GM12878 (cell line): ENCODE data around the gene SMIM35. TPM values are rescaled to one million over a fixed set of nuclear protein-coding genes. Genes with fewer than 3 reads are reported as not detected.

Experiments used
- ATAC-seq: fragments of 200-7000 bp; cut with Tn5 transposase; 3 replicates; pipeline ENCODE4 v1.9.1; 2020; ENCODE audit warnings: mild to moderate bottlenecking, moderate library complexity
- BruUV-seq: library from RNA; stranded (reverse); fragments of 400-500 nt; replicated peaks from 2 replicates; lab custom pipeline; 2021; lab: Mats Ljungman, UMichigan
- CTCF ChIA-PET: fragments of 300-600 bp; sonication (Branson Sonifier 250); formaldehyde crosslinking; extraction: SDS; loops from one replicate; lab custom pipeline; 2021; ENCODE audit warnings: inconsistent platforms; lab: Yijun Ruan, JAX
- POLR2A ChIA-PET: fragments of 350-600 bp; formaldehyde crosslinking; extraction: SDS; loops from one replicate; lab custom pipeline; 2021; ENCODE audit warnings: inconsistent platforms; lab: Charles Lee
- RAD21 ChIA-PET: fragments of 300-600 bp; sonication (Branson Sonifier 250); formaldehyde crosslinking; loops from one replicate; lab custom pipeline; 2023; ENCODE audit warnings: antibody characterized with exemption; ENCODE audit not compliant: unreplicated experiment; lab: Charles Lee
- SMC1A ChIA-PET: fragments of 300-600 bp; sonication (Branson Sonifier 250); formaldehyde crosslinking; loops from one replicate; lab custom pipeline; 2023; ENCODE audit not compliant: unreplicated experiment, uncharacterized antibody; lab: Charles Lee
- DNase-seq: peaks from one replicate; pipeline ENCODE4 v3.0.0-alpha.2; 2011; ENCODE audit warnings: low read depth, low spot score
- FAIRE-seq: peaks from 3 replicates; lab custom pipeline; 2011; peaks lifted over from hg19 to GRCh38; lab: Jason Lieb, UNC
- H2AFZ ChIP-seq: 2 replicates; pipeline ENCODE4 v1.6.0; 2011; ENCODE audit warnings: low read depth, low read length, control low read depth; ENCODE audit not compliant: control insufficient read depth
- H3K27ac ChIP-seq: 2 replicates; pipeline ENCODE4 v1.5.1; 2011; ENCODE audit warnings: control low read depth; ENCODE audit not compliant: control insufficient read depth, insufficient read depth
- H3K27me3 ChIP-seq, 2 experiments: replicated peaks in 1 of 2; 2 replicates each; pipeline versions ENCODE4 v1.6.0 to v1.6.1; 2011; ENCODE audit warnings: low read length in 1 of 2; ENCODE audit not compliant: control insufficient read depth in 2 of 2, insufficient read depth in 2 of 2
- H3K36me3 ChIP-seq, 2 experiments: 2 replicates each; pipeline ENCODE4 v1.5.1; 2011; ENCODE audit warnings: low read length in 1 of 2; ENCODE audit not compliant: control insufficient read depth in 2 of 2, insufficient read depth in 2 of 2
- H3K4me1 ChIP-seq: 2 replicates; pipeline ENCODE4 v1.6.1; 2011; ENCODE audit warnings: mild to moderate bottlenecking, low read length, moderate library complexity, mixed read lengths; ENCODE audit not compliant: control insufficient read depth, insufficient read depth
- H3K4me2 ChIP-seq: 2 replicates; pipeline ENCODE4 v1.6.0; 2011; ENCODE audit warnings: control low read depth; ENCODE audit not compliant: control insufficient read depth, insufficient read depth
- H3K4me3 ChIP-seq: fragments of 200-600 bp; sonication (generic); 2 replicates; pipeline ENCODE4 v1.5.1; 2016
- H3K79me2 ChIP-seq: 2 replicates; pipeline ENCODE4 v1.6.0; 2011; ENCODE audit warnings: low read length; ENCODE audit not compliant: control insufficient read depth, insufficient read depth
- H3K9ac ChIP-seq: 2 replicates; pipeline ENCODE4 v1.8.0; 2011; ENCODE audit warnings: low read length, control low read depth, mixed read lengths; ENCODE audit not compliant: control insufficient read depth, insufficient read depth
- H3K9me3 ChIP-seq: replicated peaks from 3 replicates; pipeline ENCODE4 v1.5.1; 2011; ENCODE audit warnings: mild to moderate bottlenecking, low read length; ENCODE audit not compliant: control insufficient read depth, insufficient read depth
- H4K20me1 ChIP-seq: 2 replicates; pipeline ENCODE4 v1.6.0; 2011; ENCODE audit not compliant: control insufficient read depth, insufficient read depth
- WGBS: methylation state at CpG from one replicate; pipeline ENCODE4 v1.1.6; 2016; ENCODE audit warnings: low lambda C conversion rate; ENCODE audit not compliant: insufficient replicate concordance, insufficient coverage; ENCODE audit errors: missing lambda C conversion rate; 5-methylcytosine and 5-hydroxymethylcytosine counted together
- in situ Hi-C: fragments of 300-500 bp; cut with MboI; formaldehyde crosslinking; loops from 9 replicates; pipeline ENCODE4 v1.14.3; 2018; ENCODE audit warnings: mixed read lengths
- intact Hi-C: fragments of 100-400 bp; cut with micrococcal nuclease; formaldehyde crosslinking; loops from one replicate; pipeline ENCODE4 v1.14.2; 2022; ENCODE audit not compliant: unreplicated experiment
- polyA plus RNA-seq, 11 experiments: library from polyadenylated mRNA; depleted of rRNA in 4 of 11; unstranded in 6 of 11; stranded (reverse) in 5 of 11; fragments of >200 nt; fragmentation: Nextera tagmentation in 4 of 11; fragmentation: Illumina TruSeq in 1 of 11; extraction: Ambion mirVana in 4 of 11; extraction: Trizol in 1 of 11; gene quantifications; 1 replicate in 1 of 11; 2 replicates in 10 of 11; pipeline versions ENCODE4 v1.2.1 to v1.2.3, GENCODE V29; 2011 to 2016; ENCODE audit warnings: inconsistent platforms in 2 of 11, missing spikeins in 2 of 11, low read depth in 1 of 11
- total RNA-seq, 4 experiments: library from RNA; depleted of rRNA in 3 of 4; stranded (reverse); fragments of >200 nt in 3 of 4; fragmentation: Illumina TruSeq in 1 of 4; extraction: Trizol in 1 of 4; gene quantifications; 2 replicates each; pipeline versions ENCODE4 v1.2.1 to v1.2.3, GENCODE V29; 2013 to 2021
- TF ChIP-seq, protein P1 (sequence below): fragments of 450-650 bp; IDR thresholded peaks from 2 replicates; pipeline ENCODE4 v1.6.1; 2016; ENCODE audit warnings: mild to moderate bottlenecking, moderate library complexity, borderline replicate concordance
- TF ChIP-seq, protein P2 (sequence below): IDR thresholded peaks from 2 replicates; pipeline ENCODE4 v1.6.1; 2012; ENCODE audit warnings: low read depth, low read length, improper control_type of control experiment
- TF ChIP-seq, protein P3 (sequence below): IDR thresholded peaks from 2 replicates; pipeline ENCODE4 v1.6.1; 2012; ENCODE audit warnings: low read depth, low read length, improper control_type of control experiment

SMIM35 gene
- total and polyA plus RNA-seq, 10 of the 15 experiments (the other 5 are each of a cell fraction or from before 2014, with no cell fraction given) = 0.02 to 1.1 (median 0.05) TPM; not detected in 5

DNA sequence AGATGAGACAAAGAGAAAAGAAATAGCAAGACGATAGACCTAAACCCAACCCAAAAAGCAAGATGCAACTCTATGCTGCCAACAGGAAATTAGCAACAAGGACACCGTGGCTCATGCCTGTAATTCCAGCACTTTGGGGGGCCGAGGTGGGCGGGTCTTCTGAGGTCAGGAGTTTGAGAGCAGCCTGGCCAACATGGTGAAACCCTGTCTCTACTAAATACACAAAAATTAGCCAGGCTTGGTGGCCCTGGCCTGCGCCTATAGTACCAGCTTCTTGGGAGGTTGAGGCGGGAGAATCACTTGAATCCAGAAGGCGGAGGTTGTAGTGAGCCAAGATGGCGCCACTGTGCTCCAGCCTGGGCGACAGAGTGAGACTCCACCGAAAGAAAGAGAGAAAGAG lies 124.9 kb downstream of the SMIM35 start:
- ATAC-seq (no peak), DNase-seq (no peak), FAIRE-seq (no peak)
- Histone ChIP-seq H3K9me3 (peaks cover 8% of the 10 kb centered on the region), H3K4me1 (peaks cover 13% of the 10 kb centered on the region), H3K9ac (no peak overlapping the region), H3K27ac (no peak overlapping the region), H3K79me2 (no peaks in the 10 kb centered on the region), H3K27me3 (no peaks in the 10 kb centered on the region), H4K20me1 (no peaks in the 10 kb centered on the region), H3K4me3 (no peak overlapping the region), H2AFZ (no peak overlapping the region), H3K4me2 (no peak overlapping the region), H3K36me3 (no peaks in the 10 kb centered on the region)
- ChIA-PET SMC1A (interaction anchor here (1.0 to 5.6 kb wide), 4 partner anchors 10 to 18 kb away, joined by 4 to 37 read pairs (median 12); no protein-coding TSS in a partner anchor), RAD21 (interaction anchor here (1.2 to 3.0 kb wide), 3 partner anchors 18 to 91 kb away, joined by 4 to 15 read pairs (median 7); no protein-coding TSS in a partner anchor), POLR2A (interaction anchor here (2.5 kb wide), 1 partner anchor 13 kb away, joined by 13 read pairs; no protein-coding TSS in a partner anchor), CTCF (interaction anchor here (0.7 kb wide), 1 partner anchor 143 kb away, joined by 3 read pairs; no protein-coding TSS in a partner anchor)
- in situ Hi-C loops (no loop called here), intact Hi-C loops (no loop called here)
- 85% methylated on average over 10 of the region's 10 CpGs for WGBS
- no TSS peak for BruUV-seq
- TF ChIP-seq, protein P1, sequence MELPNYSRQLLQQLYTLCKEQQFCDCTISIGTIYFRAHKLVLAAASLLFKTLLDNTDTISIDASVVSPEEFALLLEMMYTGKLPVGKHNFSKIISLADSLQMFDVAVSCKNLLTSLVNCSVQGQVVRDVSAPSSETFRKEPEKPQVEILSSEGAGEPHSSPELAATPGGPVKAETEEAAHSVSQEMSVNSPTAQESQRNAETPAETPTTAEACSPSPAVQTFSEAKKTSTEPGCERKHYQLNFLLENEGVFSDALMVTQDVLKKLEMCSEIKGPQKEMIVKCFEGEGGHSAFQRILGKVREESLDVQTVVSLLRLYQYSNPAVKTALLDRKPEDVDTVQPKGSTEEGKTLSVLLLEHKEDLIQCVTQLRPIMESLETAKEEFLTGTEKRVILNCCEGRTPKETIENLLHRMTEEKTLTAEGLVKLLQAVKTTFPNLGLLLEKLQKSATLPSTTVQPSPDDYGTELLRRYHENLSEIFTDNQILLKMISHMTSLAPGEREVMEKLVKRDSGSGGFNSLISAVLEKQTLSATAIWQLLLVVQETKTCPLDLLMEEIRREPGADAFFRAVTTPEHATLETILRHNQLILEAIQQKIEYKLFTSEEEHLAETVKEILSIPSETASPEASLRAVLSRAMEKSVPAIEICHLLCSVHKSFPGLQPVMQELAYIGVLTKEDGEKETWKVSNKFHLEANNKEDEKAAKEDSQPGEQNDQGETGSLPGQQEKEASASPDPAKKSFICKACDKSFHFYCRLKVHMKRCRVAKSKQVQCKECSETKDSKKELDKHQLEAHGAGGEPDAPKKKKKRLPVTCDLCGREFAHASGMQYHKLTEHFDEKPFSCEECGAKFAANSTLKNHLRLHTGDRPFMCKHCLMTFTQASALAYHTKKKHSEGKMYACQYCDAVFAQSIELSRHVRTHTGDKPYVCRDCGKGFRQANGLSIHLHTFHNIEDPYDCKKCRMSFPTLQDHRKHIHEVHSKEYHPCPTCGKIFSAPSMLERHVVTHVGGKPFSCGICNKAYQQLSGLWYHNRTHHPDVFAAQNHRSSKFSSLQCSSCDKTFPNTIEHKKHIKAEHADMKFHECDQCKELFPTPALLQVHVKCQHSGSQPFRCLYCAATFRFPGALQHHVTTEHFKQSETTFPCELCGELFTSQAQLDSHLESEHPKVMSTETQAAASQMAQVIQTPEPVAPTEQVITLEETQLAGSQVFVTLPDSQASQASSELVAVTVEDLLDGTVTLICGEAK = no peak
- TF ChIP-seq, protein P2, sequence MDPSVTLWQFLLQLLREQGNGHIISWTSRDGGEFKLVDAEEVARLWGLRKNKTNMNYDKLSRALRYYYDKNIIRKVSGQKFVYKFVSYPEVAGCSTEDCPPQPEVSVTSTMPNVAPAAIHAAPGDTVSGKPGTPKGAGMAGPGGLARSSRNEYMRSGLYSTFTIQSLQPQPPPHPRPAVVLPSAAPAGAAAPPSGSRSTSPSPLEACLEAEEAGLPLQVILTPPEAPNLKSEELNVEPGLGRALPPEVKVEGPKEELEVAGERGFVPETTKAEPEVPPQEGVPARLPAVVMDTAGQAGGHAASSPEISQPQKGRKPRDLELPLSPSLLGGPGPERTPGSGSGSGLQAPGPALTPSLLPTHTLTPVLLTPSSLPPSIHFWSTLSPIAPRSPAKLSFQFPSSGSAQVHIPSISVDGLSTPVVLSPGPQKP = no peak
- TF ChIP-seq, protein P3, sequence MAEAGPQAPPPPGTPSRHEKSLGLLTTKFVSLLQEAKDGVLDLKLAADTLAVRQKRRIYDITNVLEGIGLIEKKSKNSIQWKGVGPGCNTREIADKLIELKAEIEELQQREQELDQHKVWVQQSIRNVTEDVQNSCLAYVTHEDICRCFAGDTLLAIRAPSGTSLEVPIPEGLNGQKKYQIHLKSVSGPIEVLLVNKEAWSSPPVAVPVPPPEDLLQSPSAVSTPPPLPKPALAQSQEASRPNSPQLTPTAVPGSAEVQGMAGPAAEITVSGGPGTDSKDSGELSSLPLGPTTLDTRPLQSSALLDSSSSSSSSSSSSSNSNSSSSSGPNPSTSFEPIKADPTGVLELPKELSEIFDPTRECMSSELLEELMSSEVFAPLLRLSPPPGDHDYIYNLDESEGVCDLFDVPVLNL = no peak
